RWPE1 (cell line): Measurements from ENCODE around the gene CCT6B.

Source experiments
- CTCF ChIA-PET: fragments of 350-600 bp; sonication (Branson Sonifier 250); formaldehyde crosslinking; extraction: SDS; loops from one replicate; lab custom pipeline; 2021; lab: Yijun Ruan, JAX
- POLR2A ChIA-PET: fragments of 400-600 bp; formaldehyde crosslinking; extraction: SDS; loops from one replicate; lab custom pipeline; 2020; ENCODE audit warnings: antibody characterized with exemption; ENCODE audit not compliant: low non-redundant PET; lab: Yijun Ruan, JAX
- DNase-seq: peaks from one replicate; pipeline ENCODE4 v3.0.0; 2012; ENCODE audit warnings: low spot score
- H3K27ac ChIP-seq: fragments of 450-650 bp; 2 replicates; pipeline ENCODE4 v1.5.1; 2017
- TF ChIP-seq, protein P1 (sequence below): fragments of 450-650 bp; conservative IDR thresholded peaks from 2 replicates; pipeline ENCODE4 v1.5.1; 2017; ENCODE audit warnings: low read depth, mild to moderate bottlenecking

CCT6B gene

DNA sequence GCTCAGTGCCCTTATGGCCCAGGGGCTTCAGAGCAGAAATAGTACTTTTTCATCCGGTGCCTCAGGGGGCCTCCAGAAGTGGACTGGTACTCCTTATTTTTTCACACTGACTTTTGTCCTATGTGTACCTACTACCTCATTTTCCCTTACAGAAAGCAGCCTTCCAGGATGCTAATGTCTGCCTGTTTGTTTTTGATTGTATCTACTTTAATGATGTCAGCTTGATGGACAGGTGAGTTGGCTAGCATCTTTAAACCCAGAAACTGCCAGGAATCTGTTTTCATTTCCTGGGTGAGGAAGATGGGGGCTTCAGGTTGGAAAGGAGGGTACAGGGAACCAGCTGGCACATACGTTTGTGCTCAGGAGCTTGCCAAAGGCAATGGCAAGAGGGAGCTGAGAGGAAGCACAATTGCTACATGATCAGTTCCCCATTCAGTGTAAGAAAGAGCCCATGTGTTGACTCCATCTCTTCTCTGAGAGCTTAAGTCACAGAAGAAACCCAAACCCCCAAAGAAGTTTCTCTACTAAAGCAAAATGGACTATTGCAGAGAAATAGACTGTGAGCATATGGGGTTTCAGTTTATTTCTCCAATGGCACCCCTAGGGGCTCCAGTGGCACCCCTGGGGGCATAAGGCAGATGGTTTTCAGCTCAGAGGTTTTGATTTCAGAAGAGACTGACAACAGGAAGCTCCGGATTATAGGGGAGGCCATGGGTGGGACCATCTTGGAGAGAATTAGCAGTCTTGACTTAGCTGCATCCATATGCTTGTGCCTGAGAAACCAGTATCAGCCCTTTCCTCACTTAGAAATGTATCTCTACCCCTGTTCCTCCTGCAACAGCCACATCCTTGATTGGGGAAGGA, 35.4 kb upstream of the CCT6B start:
- H3K27ac ChIP-seq = no peak overlapping the region
- DNase-seq = no peak
- CTCF ChIA-PET = no interaction called here
- POLR2A ChIA-PET = no interaction called here
- TF ChIP-seq, protein P1, sequence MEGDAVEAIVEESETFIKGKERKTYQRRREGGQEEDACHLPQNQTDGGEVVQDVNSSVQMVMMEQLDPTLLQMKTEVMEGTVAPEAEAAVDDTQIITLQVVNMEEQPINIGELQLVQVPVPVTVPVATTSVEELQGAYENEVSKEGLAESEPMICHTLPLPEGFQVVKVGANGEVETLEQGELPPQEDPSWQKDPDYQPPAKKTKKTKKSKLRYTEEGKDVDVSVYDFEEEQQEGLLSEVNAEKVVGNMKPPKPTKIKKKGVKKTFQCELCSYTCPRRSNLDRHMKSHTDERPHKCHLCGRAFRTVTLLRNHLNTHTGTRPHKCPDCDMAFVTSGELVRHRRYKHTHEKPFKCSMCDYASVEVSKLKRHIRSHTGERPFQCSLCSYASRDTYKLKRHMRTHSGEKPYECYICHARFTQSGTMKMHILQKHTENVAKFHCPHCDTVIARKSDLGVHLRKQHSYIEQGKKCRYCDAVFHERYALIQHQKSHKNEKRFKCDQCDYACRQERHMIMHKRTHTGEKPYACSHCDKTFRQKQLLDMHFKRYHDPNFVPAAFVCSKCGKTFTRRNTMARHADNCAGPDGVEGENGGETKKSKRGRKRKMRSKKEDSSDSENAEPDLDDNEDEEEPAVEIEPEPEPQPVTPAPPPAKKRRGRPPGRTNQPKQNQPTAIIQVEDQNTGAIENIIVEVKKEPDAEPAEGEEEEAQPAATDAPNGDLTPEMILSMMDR = no peak

DNA sequence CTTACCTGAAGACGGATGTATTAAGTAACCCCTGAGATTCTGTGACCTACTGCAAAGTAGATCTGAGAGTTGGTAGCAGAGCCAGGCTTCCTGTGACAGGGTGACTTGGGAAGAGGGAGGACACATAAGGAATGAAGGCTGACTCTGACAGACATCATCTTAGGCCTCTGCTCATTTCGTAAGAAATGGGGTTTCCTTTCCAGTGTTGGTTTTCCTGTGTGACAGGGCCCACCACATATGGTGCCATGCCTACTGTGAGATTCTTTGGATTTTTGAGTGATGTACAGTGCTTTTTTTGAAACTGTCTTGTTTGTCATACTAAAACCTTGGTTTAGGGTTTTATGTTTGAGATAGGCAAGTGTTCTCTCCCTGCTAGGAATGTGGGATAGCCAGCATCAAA, 31.8 kb upstream of the CCT6B start:
- TF ChIP-seq, protein P1 = no peak
- no peak for DNase-seq
- CTCF ChIA-PET = no interaction called here
- no peak overlapping the region for H3K27ac ChIP-seq
- POLR2A ChIA-PET = no interaction called here

DNA sequence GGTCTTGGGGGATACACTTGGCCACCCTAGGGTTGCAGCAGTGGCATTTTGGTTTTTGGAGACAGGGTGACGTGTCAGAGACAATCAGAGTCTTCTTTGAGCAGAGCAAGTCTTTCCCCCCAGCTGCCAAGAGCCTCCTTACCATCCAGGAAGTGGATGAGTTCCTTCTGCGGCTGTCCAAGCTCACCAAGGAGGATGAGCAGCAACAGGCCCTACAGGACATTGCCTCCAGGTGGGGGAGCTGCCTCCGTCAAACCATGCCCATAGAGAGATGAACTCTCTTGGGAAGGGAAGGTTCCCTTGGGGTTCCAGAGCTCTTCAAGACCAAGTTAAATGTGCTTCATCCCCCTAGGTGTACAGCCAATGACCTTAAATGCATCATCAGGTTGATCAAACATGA, 30.3 kb upstream of the CCT6B start:
- TF ChIP-seq, protein P1 = no peak
- DNase-seq = no peak
- no peak overlapping the region for H3K27ac ChIP-seq
- CTCF ChIA-PET = interaction anchor here (0.7 kb wide), 1 partner anchor 290 kb away, joined by 3 read pairs; no protein-coding TSS in a partner anchor
- POLR2A ChIA-PET = no interaction called here

DNA sequence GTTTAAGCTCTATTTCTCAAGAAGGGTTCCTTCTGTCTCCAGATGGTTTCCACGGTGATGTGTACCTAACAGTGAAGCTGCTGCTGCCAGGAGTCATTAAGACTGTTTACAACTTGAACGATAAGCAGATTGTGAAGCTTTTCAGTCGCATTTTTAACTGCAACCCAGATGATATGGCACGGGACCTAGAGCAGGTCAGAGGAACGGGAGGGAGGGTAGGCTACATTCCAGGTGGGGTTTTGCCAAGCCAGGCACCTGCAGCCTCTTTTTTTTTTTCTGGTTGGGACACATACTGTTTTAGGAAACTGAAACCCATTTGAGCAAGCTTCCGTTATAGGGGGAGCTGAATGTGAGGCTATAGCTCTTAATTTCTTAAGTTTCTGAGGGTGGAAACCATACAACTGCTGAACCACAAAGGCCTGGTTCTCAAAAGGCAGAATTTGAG, 29.7 kb upstream of the CCT6B start:
- POLR2A ChIA-PET = no interaction called here
- TF ChIP-seq, protein P1 = no peak
- CTCF ChIA-PET = interaction anchor here (0.6 to 0.7 kb wide), 2 partner anchors 96 to 290 kb away, joined by 3 to 4 read pairs; no protein-coding TSS in a partner anchor
- no peak for DNase-seq
- no peak overlapping the region for H3K27ac ChIP-seq

DNA sequence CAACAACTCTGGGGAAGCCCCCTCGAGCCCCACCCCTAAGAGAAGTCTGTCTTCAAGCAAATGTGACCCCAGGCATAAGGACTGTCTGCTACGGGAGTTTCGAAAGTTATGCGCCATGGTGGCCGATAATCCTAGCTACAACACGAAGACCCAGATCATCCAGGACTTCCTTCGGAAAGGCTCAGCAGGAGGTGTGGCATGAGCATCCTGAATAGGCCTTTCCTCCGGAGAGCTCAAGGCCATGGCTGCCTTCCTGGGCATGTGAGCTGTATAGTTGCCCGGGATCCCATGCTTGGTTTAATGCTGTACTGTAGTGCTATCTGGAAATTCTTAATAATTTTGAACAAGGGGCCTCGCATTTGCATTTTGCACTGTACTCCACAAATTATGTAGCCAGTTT, 28.2 kb upstream of the CCT6B start:
- POLR2A ChIA-PET = no interaction called here
- DNase-seq = no peak
- CTCF ChIA-PET = no interaction called here
- TF ChIP-seq, protein P1 = no peak
- no peak overlapping the region for H3K27ac ChIP-seq

DNA sequence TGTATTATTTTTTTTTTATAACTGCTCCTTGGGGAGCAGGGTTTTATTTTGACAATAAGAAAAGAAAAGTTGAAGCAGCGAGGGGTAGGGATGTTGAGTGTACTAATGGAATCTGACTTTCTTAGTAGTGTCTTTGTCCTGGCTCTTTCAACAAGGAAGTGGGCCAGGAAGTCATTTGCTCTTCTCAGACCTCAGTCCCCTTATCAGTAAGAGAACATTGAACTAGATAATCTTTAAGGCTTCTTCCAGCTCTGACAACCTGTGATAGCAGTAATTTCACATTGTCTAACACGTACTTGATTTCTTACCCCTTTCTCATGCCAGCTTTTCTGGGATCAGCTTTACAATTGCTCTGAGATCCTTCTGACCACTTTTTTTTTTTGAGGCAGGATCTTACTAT, 27.4 kb upstream of the CCT6B start:
- no peak overlapping the region for H3K27ac ChIP-seq
- TF ChIP-seq, protein P1 = no peak
- CTCF ChIA-PET = interaction anchor here (0.7 kb wide), 1 partner anchor 119 kb away, joined by 3 read pairs; no protein-coding TSS in a partner anchor
- POLR2A ChIA-PET = no interaction called here
- DNase-seq = no peak
